ENCODE results near the gene CARD11. TPM values are rescaled to one million over a fixed set of nuclear protein-coding genes. Genes with fewer than 3 reads are reported as not detected.

CARD11 gene
- total RNA-seq, 1 donor from 2014 or later = 6.3 TPM

GRCh38 chr7:2892549-2892948 is 151.1 kb downstream of the CARD11 start:
- Histone ChIP-seq H3K4me3 (ENCODE audit: low read depth, low read length) (no peak overlapping the region), H3K36me3 (ENCODE audit: control insufficient read depth, insufficient read depth, low read length) (no peaks in the 10 kb centered on the region), H3K27me3 (ENCODE audit: control insufficient read depth, insufficient read depth, low read length) (peaks cover 3% of the 10 kb centered on the region)
- DNase-seq (ENCODE audit: low read depth) = no peak
- TF ChIP-seq CTCF (IDR thresholded peaks at IDR 0.05; ENCODE audit: insufficient read depth, low read length, severe bottlenecking) = no peak
- no peak for FAIRE-seq

- no peak for DNase-seq (ENCODE audit: low read depth)
- Histone ChIP-seq H3K27me3 (ENCODE audit: control insufficient read depth, insufficient read depth, low read length) (peaks cover 3% of the 10 kb centered on the region), H3K36me3 (ENCODE audit: control insufficient read depth, insufficient read depth, low read length) (no peaks in the 10 kb centered on the region), H3K4me3 (ENCODE audit: low read depth, low read length) (no peak overlapping the region)
- FAIRE-seq = no peak
- no peak for TF ChIP-seq CTCF (IDR thresholded peaks at IDR 0.05; ENCODE audit: insufficient read depth, low read length, severe bottlenecking)
Observed at GRCh38 chr7:2887816-2888215, 155.9 kb downstream of the CARD11 start.

- TF ChIP-seq CTCF (IDR thresholded peaks at IDR 0.05; ENCODE audit: insufficient read depth, low read length, severe bottlenecking) = peak; percentile 89
- peaks cover 1% of the 10 kb centered on the region for H3K27me3 ChIP-seq (ENCODE audit: control insufficient read depth, insufficient read depth, low read length)
- no peak overlapping the region for H3K4me3 ChIP-seq (ENCODE audit: low read depth, low read length)
- no peaks in the 10 kb centered on the region for H3K36me3 ChIP-seq (ENCODE audit: control insufficient read depth, insufficient read depth, low read length)
- FAIRE-seq (peak; percentile 32), DNase-seq (ENCODE audit: low read depth) (peak; percentile 61)
Observed at GRCh38 chr7:2886900-2887299, 156.8 kb downstream of the CARD11 start.

GRCh38 chr7:2886391-2886790 is 157.3 kb downstream of the CARD11 start:
- FAIRE-seq (no peak), DNase-seq (ENCODE audit: low read depth) (no peak)
- Histone ChIP-seq H3K36me3 (ENCODE audit: control insufficient read depth, insufficient read depth, low read length) (no peaks in the 10 kb centered on the region), H3K27me3 (ENCODE audit: control insufficient read depth, insufficient read depth, low read length) (peaks cover 1% of the 10 kb centered on the region), H3K4me3 (ENCODE audit: low read depth, low read length) (no peak overlapping the region)
- TF ChIP-seq CTCF (IDR thresholded peaks at IDR 0.05; ENCODE audit: insufficient read depth, low read length, severe bottlenecking) = no peak

GRCh38 chr7:2884161-2884560 is 159.5 kb downstream of the CARD11 start:
- no peaks in the 10 kb centered on the region for H3K27me3 ChIP-seq (ENCODE audit: control insufficient read depth, insufficient read depth, low read length)
- no peak for TF ChIP-seq CTCF (IDR thresholded peaks at IDR 0.05; ENCODE audit: insufficient read depth, low read length, severe bottlenecking)
- DNase-seq (ENCODE audit: low read depth) = no peak
- no peak overlapping the region for H3K4me3 ChIP-seq (ENCODE audit: low read depth, low read length)
- no peaks in the 10 kb centered on the region for H3K36me3 ChIP-seq (ENCODE audit: control insufficient read depth, insufficient read depth, low read length)
- no peak for FAIRE-seq

- no peaks in the 10 kb centered on the region for H3K36me3 ChIP-seq (ENCODE audit: control insufficient read depth, insufficient read depth, low read length)
- TF ChIP-seq CTCF (IDR thresholded peaks at IDR 0.05; ENCODE audit: insufficient read depth, low read length, severe bottlenecking) = no peak
- no peaks in the 10 kb centered on the region for H3K27me3 ChIP-seq (ENCODE audit: control insufficient read depth, insufficient read depth, low read length)
- DNase-seq (ENCODE audit: low read depth) (no peak), FAIRE-seq (no peak)
- no peak overlapping the region for H3K4me3 ChIP-seq (ENCODE audit: low read depth, low read length)
Observed at GRCh38 chr7:2883101-2883500, 160.6 kb downstream of the CARD11 start.
